ENCODE results near the gene ZDHHC14.

DNA sequence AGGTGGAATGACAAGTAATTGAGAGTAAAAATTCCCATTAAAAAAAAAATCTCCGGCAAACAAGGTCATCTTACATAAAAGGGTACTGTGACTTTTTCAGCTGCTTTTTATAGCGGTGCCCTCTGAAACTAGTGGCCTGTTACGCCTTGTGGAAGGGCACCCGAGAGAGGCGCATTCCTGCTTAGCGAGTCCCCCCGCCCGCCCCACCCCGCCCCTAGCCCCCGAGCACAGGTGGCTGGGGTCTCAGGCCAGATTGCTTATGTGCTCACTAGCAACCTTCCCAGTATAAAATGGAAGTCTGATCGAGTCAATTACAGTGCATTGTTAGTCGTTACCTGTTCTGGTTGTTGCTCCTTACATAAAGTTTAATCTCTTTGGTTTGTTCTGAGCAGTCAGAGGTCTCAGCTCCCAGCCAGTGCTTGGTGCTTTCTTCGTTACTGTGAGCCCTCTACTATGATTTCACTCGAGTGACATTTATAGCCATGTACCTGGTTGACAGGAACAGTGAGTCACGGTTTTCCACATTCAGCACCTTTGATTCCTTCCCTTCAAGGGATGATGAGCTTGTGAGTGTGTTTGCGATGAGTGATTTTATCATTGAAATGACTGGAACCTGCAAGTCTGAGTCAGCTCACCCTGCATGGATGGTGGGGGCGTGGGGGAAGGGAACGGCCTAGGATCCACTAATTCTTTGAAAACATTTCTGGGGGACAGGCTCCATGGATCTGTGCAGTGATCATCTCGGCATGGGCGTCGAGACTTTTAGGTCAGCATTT lies 47.6 kb downstream of the ZDHHC14 start:
- TF ChIP-seq CTCF (IDR thresholded peaks at IDR 0.05) (no peak), POLR2A (IDR thresholded peaks at IDR 0.05) (no peak)
